Stimulated activated CD4-positive, alpha-beta T cell treated with anti-CD3 and anti-CD28 coated beads, TNF-alpha, amount 100 ng/mL, for 4 hours (primary cell): ENCODE results near the gene RPL29.

Source experiments
- DNase-seq, 3 experiments: peaks; one replicate each; pipeline ENCODE4 v3.0.0-alpha.2; 2020; ENCODE audit warnings: low read depth in 3 of 3

The RPL29 gene

GRCh38 chr3:51946796-51947195 lies 48.9 kb downstream of the RPL29 start:
- no peak for DNase-seq

DNA sequence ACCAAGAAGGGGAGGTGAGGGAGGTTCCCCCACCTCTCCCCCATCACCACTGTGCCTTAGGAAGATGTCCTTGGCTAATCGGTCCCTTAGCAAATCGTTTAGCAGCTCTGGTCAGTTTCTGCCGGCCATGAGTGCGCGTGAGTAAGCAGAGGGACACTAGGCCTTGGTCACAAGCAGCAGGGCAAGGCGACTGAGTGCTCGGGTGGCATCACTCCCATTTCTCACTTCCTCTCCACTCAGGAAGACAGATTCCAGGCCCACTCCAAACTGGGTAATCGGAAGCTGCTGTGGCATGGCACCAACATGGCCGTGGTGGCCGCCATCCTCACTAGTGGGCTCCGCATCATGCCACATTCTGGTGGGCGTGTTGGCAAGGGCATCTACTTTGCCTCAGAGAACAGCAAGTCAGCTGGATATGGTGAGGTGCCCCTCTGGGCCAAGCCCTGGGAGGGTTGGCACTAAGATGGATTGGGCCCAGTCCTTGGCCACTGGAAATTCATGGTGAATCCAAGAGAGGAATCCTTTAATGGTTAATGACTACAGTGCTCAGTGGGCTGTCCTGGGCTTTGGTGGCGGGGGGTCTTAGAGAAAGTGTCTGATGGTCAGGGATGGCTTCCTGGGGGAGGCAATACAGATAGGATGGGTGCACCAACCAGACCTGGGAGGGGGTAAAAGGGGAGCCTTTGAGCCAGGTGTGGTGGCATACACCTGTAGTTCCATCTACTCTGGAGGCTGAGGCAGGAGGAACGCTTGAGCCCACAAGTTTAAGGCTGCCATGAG lies 49.6 kb downstream of the RPL29 start:
- DNase-seq, result no peak

DNA sequence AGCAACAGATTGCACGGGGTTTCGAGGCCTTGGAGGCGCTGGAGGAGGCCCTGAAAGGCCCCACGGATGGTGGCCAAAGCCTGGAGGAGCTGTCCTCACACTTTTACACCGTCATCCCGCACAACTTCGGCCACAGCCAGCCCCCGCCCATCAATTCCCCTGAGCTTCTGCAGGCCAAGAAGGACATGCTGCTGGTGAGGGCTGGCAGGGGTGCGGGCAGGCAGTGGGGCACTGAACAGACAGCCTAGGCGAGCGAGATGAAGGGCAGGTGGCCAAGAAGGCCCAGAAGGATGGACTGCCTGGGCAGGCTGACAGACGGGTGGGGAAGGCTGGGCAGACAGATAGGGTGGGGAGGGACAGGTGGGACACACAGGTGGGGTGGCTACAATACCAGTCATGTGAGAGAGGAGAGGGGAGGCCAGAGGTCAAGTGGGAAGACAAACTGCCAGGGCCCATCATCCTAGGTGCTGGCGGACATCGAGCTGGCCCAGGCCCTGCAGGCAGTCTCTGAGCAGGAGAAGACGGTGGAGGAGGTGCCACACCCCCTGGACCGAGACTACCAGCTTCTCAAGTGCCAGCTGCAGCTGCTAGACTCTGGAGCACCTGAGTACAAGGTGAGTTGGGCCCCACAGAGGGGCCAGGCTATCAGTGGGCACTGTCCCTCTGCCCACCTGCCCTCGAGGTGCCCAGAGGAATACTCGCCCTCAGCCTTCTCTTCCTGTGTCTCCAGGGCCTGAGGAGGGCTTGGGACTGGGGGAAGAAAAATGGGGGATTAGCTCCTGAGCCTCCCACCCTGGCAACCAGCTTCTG lies 50.5 kb downstream of the RPL29 start:
- DNase-seq, result no peak

GRCh38 chr3:51944451-51945021 lies 51.2 kb downstream of the RPL29 start:
- DNase-seq, result no peak
